Activated effector memory CD4-positive, alpha-beta T cell treated with Interleukin-2 at 50 U/mL for 16 hours (primary cell): ENCODE data around the gene B4GAT1.
"Not testable (repeated sequence)": the region's sequence is repeated elsewhere in the genome, so short reads cannot be mapped to it uniquely, and the experiment has no call there.

Experiments
- DNase-seq: peaks from one replicate; pipeline ENCODE4 v3.0.0-alpha.2; 2020

Gene B4GAT1

GRCh38 chr11:66320289-66320688, 27.1 kb downstream of the B4GAT1 start:
- DNase-seq: not testable (repeated sequence)

DNA sequence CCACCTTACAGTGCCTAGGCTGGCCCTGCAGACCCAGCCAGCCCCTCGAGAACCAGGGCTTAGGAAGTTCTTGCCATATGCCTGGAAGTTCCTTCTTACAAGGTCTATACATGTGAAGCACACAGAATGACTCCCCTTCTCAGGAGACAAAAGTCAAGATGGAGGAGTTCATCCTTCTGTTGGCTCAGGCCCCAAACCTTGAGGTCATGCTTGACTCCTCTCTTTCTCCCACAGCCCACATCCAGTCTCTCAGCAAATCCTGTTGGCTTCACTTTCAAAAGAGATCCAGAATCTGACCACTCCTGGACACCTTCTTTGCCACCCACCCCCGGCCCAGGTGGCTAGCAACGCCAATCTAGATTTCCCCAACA, 28.8 kb downstream of the B4GAT1 start:
- no peak for DNase-seq

- DNase-seq: no peak
Measured at GRCh38 chr11:66317723-66318599, 29.5 kb downstream of the B4GAT1 start.

DNA sequence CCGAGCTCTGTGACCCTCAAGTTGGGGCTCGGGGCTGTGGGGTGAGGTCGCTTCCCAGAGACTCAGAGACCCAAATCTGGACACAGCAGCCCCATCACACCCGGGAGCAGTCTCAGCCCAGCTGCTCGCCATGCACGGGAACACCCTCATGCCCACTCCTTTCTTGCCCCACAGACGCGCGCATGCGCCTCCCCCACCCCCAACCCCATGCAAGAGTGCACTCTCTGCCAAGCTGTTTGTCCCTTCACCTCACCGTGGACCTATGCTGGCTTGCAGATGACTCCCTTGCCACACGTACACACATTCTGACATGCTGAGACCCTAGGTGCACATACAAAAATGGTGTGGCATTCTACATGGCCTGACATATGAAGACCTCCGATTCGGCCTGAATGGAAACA, 30.1 kb downstream of the B4GAT1 start:
- no peak for DNase-seq

GRCh38 chr11:66316849-66317251, 30.6 kb downstream of the B4GAT1 start, which contains the start of gene CD248:
Gene CD248, minus strand, starts transcription at chr11:66317044. Its CDS starts 17 bp downstream, at chr11:66317027.
- DNase-seq: no peak

- no peak for DNase-seq
Measured at GRCh38 chr11:66315921-66316811, 31.3 kb downstream of the B4GAT1 start.

DNA sequence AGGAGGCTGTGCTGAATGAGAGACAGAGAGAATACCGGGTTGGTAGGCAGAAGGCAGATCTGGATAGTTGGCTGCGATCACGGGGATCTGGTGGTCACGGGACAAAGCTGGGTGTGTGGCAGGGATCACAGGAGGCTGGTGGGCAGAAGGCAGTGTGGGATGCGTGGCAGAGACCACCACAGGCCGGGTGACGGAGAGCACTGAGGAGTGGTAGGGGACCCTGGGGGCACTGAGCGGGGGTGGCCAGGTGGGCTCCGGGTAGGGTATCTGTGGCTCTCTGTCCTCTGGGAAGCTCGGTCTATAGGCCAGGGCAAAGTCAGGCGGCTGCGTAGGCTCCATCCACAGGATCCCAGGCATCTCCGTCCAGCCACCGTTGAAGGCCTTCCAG, 31.9 kb downstream of the B4GAT1 start:
- no peak for DNase-seq

GRCh38 chr11:66314561-66315497, 32.6 kb downstream of the B4GAT1 start:
- no peak for DNase-seq

DNA sequence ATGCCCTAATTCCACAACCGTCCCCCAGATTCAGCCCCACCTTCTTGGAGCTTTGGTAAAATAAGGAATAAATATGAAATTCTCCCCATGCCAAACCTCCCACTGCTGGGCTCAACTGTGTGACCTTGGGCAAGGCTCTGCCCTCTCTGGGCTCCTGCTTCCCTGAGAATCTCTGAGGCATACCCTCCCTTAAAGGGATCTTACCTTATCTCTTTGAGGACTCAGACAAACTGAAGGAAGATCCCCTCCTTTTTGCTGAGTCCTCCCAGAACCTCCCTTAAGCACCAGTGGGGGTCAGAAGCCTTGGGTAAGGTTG, 33.3 kb downstream of the B4GAT1 start:
- DNase-seq: no peak

- no peak for DNase-seq
Measured at GRCh38 chr11:66313321-66314185, 33.9 kb downstream of the B4GAT1 start.

DNA sequence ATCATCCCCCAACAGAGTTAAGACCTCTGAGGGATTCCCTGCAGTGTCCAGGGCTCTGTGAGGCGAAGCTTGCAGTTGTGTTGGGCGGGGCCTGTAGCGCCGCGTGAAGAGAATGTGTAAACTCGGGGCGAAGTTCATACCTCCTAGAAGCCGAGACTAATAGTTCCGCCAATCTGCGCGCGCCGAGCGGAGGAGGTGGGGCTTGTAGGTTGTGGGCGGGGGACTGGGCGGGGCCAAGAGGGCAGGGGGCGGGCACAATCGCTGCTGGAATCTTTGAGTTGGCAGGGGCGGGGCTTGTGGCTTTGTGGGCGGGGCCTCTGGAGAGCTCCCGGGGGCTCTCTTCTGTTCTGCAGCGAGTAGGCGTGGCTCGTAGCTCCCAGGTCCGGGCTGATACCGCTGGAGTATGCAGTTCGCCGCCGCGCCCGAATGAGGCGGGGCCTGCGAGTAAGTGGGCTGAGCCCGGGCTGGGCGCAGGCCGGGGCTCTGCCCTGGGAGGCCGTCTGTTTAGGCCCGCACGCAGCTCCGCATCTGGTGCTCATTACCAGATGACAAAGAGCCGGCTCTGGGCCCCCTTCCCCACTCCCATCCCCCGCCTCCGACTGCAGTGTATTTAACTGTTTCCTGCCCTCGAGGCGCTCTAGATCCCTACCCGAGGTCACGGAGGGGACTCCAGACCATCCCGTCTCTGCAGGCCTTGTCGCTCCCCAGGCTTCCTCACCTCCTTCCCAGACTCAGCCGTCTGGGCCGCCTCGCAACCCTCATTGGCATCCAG, 34.7 kb downstream of the B4GAT1 start:
- DNase-seq: peak; percentile 93

- DNase-seq: peak; percentile 88
Measured at GRCh38 chr11:66311965-66312548, 35.4 kb downstream of the B4GAT1 start.

DNA sequence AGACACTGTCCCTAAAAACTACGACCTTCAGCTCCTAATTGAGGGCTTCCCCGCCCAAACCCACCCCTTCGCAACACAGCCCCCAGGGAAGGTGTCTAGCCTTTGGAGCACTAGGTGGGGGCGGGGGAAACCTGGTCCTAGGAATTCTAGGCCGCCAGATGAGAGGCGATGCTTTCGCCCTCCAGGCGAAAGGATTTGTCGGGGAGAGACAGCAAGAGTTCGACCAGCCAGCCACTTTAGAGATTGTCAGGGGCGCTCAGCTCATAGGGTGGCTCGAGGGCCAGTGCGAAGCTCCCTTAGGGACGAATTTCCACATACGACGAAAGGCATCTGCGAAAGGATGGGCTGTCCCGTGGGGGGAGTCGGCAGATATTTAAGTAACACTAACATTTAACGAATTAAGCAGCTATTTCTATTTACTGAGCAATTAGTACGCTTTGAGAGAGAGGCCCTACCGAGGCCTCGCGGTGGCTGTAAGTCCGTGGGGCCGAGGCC, 35.9 kb downstream of the B4GAT1 start:
- DNase-seq: no peak

DNA sequence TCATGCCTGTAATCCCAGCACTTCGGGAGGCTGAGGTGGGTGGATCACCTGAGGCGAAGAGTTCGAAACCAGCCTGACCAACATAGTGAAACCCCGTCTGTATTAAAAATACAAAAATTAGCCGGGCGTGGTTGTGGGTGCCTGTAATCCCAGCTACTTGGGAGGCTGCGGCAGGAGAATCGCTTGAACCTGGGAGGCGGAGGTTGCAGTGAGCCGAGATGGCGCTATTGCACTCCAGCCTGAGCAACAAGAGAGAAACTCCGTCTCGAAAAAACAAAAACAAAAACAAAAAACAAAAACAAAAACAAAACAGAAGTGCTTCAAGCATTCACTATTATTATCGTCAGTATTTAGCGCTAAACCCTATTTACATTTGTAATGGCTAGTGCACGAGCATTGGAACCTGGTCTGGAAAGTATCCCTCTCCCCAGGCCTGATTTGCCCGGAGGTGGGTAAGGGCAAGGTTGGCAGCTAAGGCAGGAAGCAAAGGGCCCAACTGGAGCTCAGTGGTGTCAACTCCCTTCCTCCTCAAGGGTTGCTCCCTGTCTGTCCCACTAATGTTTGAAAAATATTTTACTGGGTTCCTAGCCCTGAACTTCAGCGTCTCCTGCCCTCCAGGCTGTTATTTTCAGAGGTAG, 36.5 kb downstream of the B4GAT1 start:
- not testable (repeated sequence) for DNase-seq

DNA sequence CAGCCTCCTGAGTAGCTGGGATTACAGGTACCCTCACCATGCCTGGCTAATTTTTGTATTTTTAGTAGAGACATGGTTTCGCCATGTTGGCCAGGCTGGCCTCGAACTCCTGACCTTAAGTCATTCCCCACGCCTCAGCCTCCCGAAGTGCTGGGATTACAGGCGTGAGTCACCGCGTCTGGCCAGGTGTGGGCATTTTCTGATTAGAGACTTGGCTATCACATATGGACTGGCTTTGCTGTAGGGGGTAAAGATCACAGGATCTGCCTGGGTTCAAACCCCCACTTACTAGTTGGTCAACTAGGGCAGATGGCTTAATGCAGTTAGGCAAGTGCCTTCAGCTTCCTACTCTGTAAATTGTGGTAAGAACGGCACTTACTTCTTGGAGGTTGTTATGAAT, 37.1 kb downstream of the B4GAT1 start:
- no peak for DNase-seq

GRCh38 chr11:66309475-66309874, 38.0 kb downstream of the B4GAT1 start:
- no peak for DNase-seq

DNA sequence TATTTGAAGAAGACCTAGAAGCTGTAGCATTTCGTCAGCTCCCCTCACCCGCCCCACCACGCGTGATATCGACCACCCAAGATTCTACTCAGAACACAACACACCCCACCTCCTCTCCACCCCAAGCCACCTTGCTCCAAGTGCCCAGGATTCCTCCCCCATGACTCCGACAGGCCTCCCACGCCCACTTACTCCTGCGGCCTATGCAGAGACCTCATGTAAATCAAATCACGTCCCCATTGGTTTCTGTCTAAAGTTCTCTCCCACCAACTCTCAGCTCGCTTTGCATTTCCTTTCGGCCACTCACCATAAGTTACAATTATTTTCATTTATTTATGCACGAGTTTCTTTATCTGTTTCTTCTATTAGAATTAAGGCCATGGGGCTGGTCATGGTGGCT, 44.8 kb downstream of the B4GAT1 start:
- DNase-seq: no peak

DNA sequence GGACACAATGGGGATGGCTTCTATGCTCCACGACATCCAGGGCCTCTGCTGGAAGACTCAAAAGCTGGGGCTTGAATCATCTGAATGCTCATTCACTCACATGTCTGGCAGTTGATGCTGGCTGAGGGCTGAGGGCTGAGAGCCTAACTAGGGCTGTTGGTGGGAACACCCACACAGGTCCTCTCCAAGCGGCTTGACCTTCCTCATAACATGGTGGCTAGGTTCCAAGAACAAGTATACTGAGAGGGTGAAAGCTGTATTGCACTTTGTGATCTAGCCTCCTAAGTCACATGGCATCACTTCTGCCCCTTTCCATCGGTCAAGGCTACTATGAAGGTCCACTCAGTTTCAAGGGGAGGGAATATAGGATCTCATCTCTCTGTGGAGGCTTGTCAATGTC, 48.2 kb downstream of the B4GAT1 start:
- DNase-seq: no peak

- DNase-seq: no peak
Measured at GRCh38 chr11:66297610-66298009, 49.8 kb downstream of the B4GAT1 start.
